HG03066 (cell line): ENCODE results near the gene MTRR.
"Not testable (repeated sequence)": the region's sequence is repeated elsewhere in the genome, so short reads cannot be mapped to it uniquely, and the experiment has no call there.

ENCODE experiments used
- ATAC-seq: cut with Tn5 transposase; IDR thresholded peaks from one replicate; pipeline ENCODE4 v1.9.1; 2021; ENCODE audit warnings: low read depth; ENCODE audit not compliant: unreplicated experiment

The MTRR gene

GRCh38 chr5:7894439-7894838 is 25.5 kb downstream of the MTRR start:
- ATAC-seq = no peak

GRCh38 chr5:7894860-7895259 is 25.9 kb downstream of the MTRR start:
- peak; percentile 92 for ATAC-seq

GRCh38 chr5:7897014-7897600 is 28.2 kb downstream of the MTRR start:
- ATAC-seq = peak; percentile 50

GRCh38 chr5:7902201-7902600 is 33.3 kb downstream of the MTRR start:
- no peak for ATAC-seq

GRCh38 chr5:7902666-7903625 is 34.0 kb downstream of the MTRR start:
- no peak for ATAC-seq

GRCh38 chr5:7904170-7904569 is 35.2 kb downstream of the MTRR start:
- no peak for ATAC-seq

GRCh38 chr5:7907612-7908011 is 38.7 kb downstream of the MTRR start:
- no peak for ATAC-seq

DNA sequence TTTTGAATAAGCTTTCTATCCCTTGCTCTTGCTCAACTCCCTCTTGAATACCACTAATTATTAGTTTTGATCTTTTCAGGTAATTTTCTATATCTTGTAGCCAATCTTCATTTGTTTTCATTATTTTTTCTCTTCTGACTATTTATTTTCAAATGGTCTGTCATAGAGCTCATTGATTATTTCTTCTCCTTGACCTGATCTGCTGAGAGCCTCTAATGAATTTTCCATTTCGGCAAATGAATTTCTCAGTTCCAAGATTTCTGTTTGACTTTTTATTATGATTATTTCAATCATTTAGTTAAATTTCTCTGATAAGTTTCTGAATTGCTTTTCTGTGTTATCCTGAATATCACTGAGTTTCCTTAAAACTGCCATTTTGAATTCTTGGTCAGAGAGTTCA is 39.4 kb downstream of the MTRR start:
- no peak for ATAC-seq

DNA sequence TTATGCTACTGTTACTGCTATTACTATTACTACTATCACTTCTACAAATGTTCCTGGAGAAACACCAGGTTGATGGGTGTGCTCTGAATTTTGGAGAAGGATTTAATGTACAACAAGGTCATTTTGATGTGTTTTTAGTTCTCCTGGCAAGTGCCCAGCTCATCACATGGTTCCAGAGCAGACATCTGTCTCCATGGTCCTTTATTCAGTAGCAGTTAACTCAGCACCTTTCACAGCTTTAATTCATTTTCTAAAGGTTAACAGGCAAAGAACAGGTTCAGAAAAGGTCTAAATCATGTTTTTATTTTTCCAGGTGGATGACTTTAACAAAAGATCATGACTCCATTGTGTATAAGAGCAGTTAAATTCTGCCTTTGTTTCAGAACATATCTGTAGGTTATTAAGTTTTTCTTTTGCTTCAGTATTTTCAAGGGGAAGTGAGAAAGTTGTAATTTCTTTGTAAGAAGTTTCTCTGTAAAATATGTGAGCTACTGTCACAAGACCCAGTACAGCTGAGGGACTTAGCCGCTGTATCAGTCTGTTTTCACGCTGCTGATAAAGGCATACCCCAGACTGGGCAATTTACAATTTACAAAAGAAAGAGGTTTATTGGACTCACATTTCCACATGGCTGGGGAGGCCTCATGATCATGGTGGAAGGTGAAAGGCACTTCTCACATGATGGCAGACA is 41.9 kb downstream of the MTRR start:
- ATAC-seq = peak; percentile 58

GRCh38 chr5:7911429-7911771 is 42.5 kb downstream of the MTRR start:
- ATAC-seq = not testable (repeated sequence)

DNA sequence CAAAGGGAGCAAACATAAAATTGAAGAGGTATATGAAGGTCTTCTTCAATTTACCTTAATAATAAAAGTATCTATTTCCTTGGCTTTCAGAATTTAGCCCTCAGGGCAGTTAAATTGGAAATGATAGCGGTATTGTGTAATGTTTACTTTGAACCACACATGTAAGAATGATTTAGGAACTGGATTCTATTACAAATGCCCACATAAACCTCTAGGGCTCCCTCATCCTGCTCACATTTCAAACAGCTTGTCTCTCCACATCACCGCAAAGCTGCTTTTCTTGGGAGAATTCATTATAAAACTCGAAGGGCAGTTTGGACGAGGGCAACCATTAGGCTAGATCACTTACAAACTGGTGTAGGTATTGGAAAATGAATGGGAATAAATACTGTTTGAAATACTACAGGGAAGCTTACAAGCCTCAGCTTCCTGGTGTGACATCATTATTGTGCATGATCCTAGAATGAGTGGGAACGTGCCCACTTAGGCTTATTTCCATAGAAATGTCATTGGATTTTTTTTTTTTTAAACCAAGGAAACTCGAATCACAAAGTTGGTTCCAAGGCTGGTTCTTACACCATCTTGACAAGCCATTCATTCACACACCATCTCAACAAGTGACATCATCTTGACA is 47.3 kb downstream of the MTRR start:
- ATAC-seq = no peak

GRCh38 chr5:7917130-7918123 is 48.5 kb downstream of the MTRR start:
- no peak for ATAC-seq

GRCh38 chr5:7925961-7926695 is 57.2 kb downstream of the MTRR start:
- no peak for ATAC-seq

- ATAC-seq = no peak
Observed at GRCh38 chr5:7926720-7927119, 57.8 kb downstream of the MTRR start.

DNA sequence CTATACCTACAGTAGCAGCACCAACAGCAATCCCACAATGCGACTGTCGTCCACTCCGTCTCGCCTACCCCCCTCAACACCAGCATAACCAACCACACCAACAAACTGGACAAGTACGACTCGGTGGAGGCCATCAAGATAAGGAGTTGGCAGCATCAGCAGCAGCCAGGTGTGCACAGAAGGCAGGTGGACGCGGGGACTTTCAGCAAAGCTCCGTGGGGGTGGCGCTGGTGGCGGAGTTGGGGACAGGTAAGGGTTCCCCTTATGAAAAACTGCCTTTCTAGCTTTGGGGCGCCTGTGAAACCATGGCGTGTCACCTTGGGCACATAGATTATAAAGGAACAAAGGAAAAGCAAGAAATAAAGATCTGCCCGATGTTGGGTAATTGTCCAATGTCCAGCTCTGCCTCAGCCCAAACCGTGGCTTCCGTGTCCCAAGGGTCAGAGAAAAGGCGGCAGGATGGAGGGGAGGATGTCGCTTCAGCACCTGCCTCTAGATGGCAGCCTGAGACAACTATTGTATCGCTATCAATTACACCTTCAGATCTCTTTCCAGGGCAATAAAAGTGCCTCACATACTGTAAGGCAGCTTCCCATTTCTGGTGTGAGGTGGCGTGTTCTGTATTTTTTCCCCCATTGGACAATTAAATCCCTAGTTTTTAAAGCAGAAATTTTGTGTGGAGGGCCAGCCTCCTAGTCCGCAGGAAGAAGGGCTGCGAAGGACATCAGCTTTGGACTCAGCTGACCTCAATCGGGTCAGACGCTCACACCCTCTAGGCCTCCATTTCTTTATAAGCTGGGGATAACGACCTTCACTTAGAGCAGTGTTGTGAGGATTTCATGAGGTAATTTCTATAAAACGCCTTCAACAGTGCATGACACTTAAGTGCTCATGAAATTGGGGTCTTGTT is 58.8 kb downstream of the MTRR start:
- no peak for ATAC-seq

GRCh38 chr5:7930011-7930410 is 61.1 kb downstream of the MTRR start:
- no peak for ATAC-seq

GRCh38 chr5:7941692-7942091 is 72.7 kb downstream of the MTRR start:
- no peak for ATAC-seq

DNA sequence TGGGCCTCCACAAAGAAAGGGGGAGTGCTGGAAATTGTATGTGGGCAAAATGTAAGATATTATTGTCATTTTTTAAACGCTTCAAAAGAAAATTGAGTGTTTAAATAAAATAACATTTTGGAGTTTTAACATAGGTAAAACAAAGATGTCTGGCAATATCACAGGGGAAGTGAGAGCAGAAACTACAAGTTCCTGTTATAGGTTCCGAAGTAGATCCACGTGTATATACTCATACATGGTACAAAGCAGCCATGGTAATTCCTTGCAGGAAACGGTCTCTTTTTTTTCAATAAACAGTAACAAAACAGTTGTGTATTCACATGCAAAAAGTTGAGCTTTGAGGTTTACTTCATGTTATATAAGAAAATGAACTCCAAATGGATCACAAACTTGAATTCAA is 78.4 kb downstream of the MTRR start:
- no peak for ATAC-seq
